ENCODE data around the gene PPP1R16B.

The PPP1R16B gene

DNA sequence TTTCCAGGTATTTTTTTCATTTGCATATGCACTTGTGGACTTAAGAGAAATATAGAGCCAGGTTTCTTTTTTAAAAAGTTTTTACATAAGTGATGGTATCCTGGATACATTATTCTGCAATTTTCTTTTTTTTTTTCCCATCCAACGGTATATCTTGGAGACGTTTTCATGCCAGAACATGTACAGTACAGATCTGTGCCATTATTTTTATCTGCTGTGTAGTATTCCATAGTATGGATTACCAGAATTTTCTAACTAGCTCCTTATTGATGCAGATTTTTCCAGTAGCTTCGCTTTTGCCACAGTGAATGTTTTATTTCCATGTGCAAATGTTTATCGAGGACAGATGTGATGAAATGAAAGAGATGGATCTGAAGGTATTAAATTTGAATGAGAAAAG is 34.1 kb downstream of the PPP1R16B start:
- TF ChIP-seq CTCF (IDR thresholded peaks at IDR 0.05) = no peak

GRCh38 chr20:38840053-38840893 is 34.8 kb downstream of the PPP1R16B start:
- no peak for TF ChIP-seq CTCF (IDR thresholded peaks at IDR 0.05)

- TF ChIP-seq CTCF (IDR thresholded peaks at IDR 0.05) = no peak
These were observed 35.5 kb downstream of the PPP1R16B start for GRCh38 chr20:38840894-38841470.

DNA sequence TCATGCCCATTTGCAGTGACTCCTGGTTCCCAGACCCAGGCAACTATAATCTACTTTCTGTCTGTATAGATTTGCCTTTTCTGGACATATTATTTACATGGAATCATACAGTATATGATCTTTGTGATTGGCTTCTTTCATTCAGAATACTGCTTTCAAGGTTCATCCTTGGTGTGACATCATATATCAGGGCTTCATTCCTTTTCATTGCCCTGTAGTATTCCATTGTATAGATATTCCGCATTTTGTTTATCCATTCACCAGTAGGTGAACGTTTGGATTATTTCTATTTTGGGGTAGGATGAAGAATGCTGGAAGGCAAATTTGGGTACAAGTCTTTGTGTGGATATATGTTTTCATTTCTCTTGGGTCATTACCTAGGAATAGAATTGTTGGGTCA is 36.1 kb downstream of the PPP1R16B start:
- TF ChIP-seq CTCF (IDR thresholded peaks at IDR 0.05) = no peak

GRCh38 chr20:38842026-38842425 is 36.5 kb downstream of the PPP1R16B start:
- TF ChIP-seq CTCF (IDR thresholded peaks at IDR 0.05) = no peak

DNA sequence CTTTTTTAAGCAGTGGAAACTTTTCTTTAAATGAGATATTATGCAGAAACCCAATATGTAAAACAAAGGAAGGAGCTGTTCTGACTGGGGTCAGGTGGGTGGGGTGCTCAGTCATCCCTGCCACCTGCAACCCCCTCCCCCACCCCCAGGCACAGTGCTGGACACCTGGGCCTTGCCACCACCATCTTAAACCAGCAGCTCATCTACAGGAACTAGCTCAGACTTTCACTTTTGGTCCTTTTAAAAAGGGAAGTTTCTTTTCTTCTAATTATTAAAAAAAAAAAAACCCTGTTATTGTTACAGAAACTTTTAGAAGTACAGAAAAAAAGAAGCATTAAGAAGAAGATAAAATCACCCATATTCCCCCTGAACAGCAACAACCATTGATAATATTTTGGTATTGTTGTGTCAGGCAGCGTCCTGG is 37.1 kb downstream of the PPP1R16B start:
- TF ChIP-seq CTCF (IDR thresholded peaks at IDR 0.05) = no peak

DNA sequence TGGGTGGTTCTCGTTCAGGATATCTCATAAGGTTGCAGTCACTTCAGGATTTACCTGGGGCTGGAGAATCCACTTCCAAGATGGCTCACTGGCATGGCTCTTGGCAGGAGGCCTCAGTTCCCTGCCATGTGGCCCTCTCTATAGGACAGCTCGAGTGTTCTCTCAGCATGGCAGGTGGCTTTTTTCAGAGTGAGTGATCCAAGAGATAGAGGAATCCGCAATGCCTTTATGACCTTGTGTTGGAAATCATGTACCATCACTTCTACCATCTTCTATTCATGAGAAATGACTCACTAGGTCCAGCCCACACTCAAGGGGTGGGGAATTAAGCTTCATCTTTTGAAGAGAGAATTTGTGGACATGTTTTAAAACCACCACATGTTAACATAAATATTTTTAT is 37.8 kb downstream of the PPP1R16B start:
- no peak for TF ChIP-seq CTCF (IDR thresholded peaks at IDR 0.05)
